DMS153 (cell line): ENCODE measurements around the gene CAPN9.
"Not testable (repeated sequence)": the region's sequence is repeated elsewhere in the genome, so short reads cannot be mapped to it uniquely, and the experiment has no call there.

Source experiments
- DNase-seq: peaks from one replicate; lab custom pipeline; 2025; lab: John Stamatoyannopoulos, UW

CAPN9 gene

GRCh38 chr1:230746617-230747016, 571 bp upstream of the CAPN9 start:
- DNase-seq, result no peak

GRCh38 chr1:230747890-230748800, 957 bp downstream of the CAPN9 start:
- no peak for DNase-seq

- no peak for DNase-seq
These were observed 2.0 kb downstream of the CAPN9 start for GRCh38 chr1:230749150-230749549.

GRCh38 chr1:230749635-230750034, 2.4 kb downstream of the CAPN9 start:
- no peak for DNase-seq

- DNase-seq, result peak; percentile 34
These were observed 3.4 kb downstream of the CAPN9 start for GRCh38 chr1:230750576-230750975.

GRCh38 chr1:230750986-230751625, 3.9 kb downstream of the CAPN9 start:
- no peak for DNase-seq

- DNase-seq, result peak; percentile 94
These were observed 5.2 kb downstream of the CAPN9 start for GRCh38 chr1:230752407-230752806.

- DNase-seq, result no peak
These were observed 6.0 kb downstream of the CAPN9 start for GRCh38 chr1:230753191-230753585.

- peak; percentile 92 for DNase-seq
These were observed 6.5 kb downstream of the CAPN9 start for GRCh38 chr1:230753586-230754251.

GRCh38 chr1:230754796-230755195, 7.6 kb downstream of the CAPN9 start:
- no peak for DNase-seq

- DNase-seq, result no peak
These were observed 10.9 kb downstream of the CAPN9 start for GRCh38 chr1:230757856-230758708.

GRCh38 chr1:230758709-230759368, 11.7 kb downstream of the CAPN9 start:
- DNase-seq, result no peak

GRCh38 chr1:230759369-230760065, 12.3 kb downstream of the CAPN9 start:
- DNase-seq, result no peak

- peak; percentile 80 for DNase-seq
These were observed 13.2 kb downstream of the CAPN9 start for GRCh38 chr1:230760360-230760827.

GRCh38 chr1:230761443-230762167, 14.4 kb downstream of the CAPN9 start:
- DNase-seq, result no peak

- no peak for DNase-seq
These were observed 16.9 kb downstream of the CAPN9 start for GRCh38 chr1:230763927-230764591.

- DNase-seq, result no peak
These were observed 19.1 kb downstream of the CAPN9 start for GRCh38 chr1:230766318-230766717.

GRCh38 chr1:230767859-230768612, 20.8 kb downstream of the CAPN9 start:
- DNase-seq, result not testable (repeated sequence)
